HG03066 (cell line): Measurements from ENCODE around the gene GRK5.

Experiments
- ATAC-seq: cut with Tn5 transposase; IDR thresholded peaks from one replicate; pipeline ENCODE4 v1.9.1; 2021; ENCODE audit warnings: low read depth; ENCODE audit not compliant: unreplicated experiment

GRK5 gene

GRCh38 chr10:119197921-119198320 is 9.4 kb upstream of the GRK5 start:
- ATAC-seq = no peak

GRCh38 chr10:119198438-119198837 is 8.9 kb upstream of the GRK5 start:
- no peak for ATAC-seq

- ATAC-seq = peak; percentile 70
Measured at GRCh38 chr10:119199231-119199992, 8.0 kb upstream of the GRK5 start.

- no peak for ATAC-seq
Measured at GRCh38 chr10:119201233-119201632, 6.1 kb upstream of the GRK5 start.

- no peak for ATAC-seq
Measured at GRCh38 chr10:119203006-119203405, 4.4 kb upstream of the GRK5 start.

GRCh38 chr10:119205894-119206602 is 1.3 kb upstream of the GRK5 start:
- ATAC-seq = peak; percentile 30

GRCh38 chr10:119206603-119207365 is 587 bp upstream of the GRK5 start:
- ATAC-seq = peak; percentile 50

GRCh38 chr10:119207713-119208552 is 562 bp downstream of the GRK5 start:
- peak; percentile 2 for ATAC-seq

GRCh38 chr10:119208553-119208940 is 1.2 kb downstream of the GRK5 start:
- no peak for ATAC-seq

GRCh38 chr10:119209035-119209735 is 1.8 kb downstream of the GRK5 start:
- no peak for ATAC-seq

GRCh38 chr10:119209736-119210355 is 2.5 kb downstream of the GRK5 start:
- no peak for ATAC-seq

GRCh38 chr10:119210633-119211032 is 3.3 kb downstream of the GRK5 start:
- no peak for ATAC-seq

- no peak for ATAC-seq
Measured at GRCh38 chr10:119211176-119211575, 3.8 kb downstream of the GRK5 start.

GRCh38 chr10:119211625-119212441 is 4.5 kb downstream of the GRK5 start:
- ATAC-seq = no peak

- ATAC-seq = no peak
Measured at GRCh38 chr10:119215371-119215770, 8.0 kb downstream of the GRK5 start.

GRCh38 chr10:119216127-119216526 is 8.8 kb downstream of the GRK5 start:
- no peak for ATAC-seq

- no peak for ATAC-seq
Measured at GRCh38 chr10:119217401-119217800, 10.0 kb downstream of the GRK5 start.

- ATAC-seq = no peak
Measured at GRCh38 chr10:119217991-119218490, 10.7 kb downstream of the GRK5 start.
